Ascending aorta (tissue), 2 donors: ENCODE measurements around the gene NR2F1. TPM values are rescaled to one million over a fixed set of nuclear protein-coding genes. Genes with fewer than 3 reads are reported as not detected.

Source experiments
- DNase-seq, 2 donors: peaks; one replicate each; pipeline ENCODE4 v3.0.0-alpha.2; 2019; ENCODE audit warnings: low spot score in 2 of 2
- H3K27ac ChIP-seq, 2 donors: fragments of 200-600 bp; sonication (generic); one replicate each; pipeline ENCODE4 v1.5.1; 2016 to 2017; ENCODE audit warnings: mild to moderate bottlenecking in 1 of 2
- H3K27me3 ChIP-seq: fragments of 200-600 bp; sonication (generic); one replicate; pipeline ENCODE4 v1.5.1; 2017
- H3K36me3 ChIP-seq, 2 donors: fragments of 200-600 bp; sonication (generic); one replicate each; pipeline ENCODE4 v1.5.1; 2016
- H3K4me1 ChIP-seq, 2 donors: fragments of 200-600 bp; sonication (generic); one replicate each; pipeline ENCODE4 v1.5.1; 2016 to 2017; ENCODE audit warnings: mild to moderate bottlenecking in 1 of 2
- H3K4me3 ChIP-seq, 2 donors: fragments of 200-600 bp; sonication (generic); one replicate each; pipeline ENCODE4 v1.5.1; 2016 to 2017; ENCODE audit warnings: mild to moderate bottlenecking in 1 of 2
- H3K9me3 ChIP-seq, 2 donors: fragments of 200-600 bp; sonication (generic); one replicate each; pipeline ENCODE4 v1.5.1; 2016
- CTCF ChIP-seq, 3 experiments: fragments of 200-600 bp in 2 of 3; fragments of 450-650 bp in 1 of 3; sonication (generic) in 2 of 3; IDR thresholded peaks; one replicate each; pipeline ENCODE4 v1.5.1; 2016 to 2019; ENCODE audit warnings: antibody characterized with exemption in 3 of 3, mild to moderate bottlenecking in 1 of 3, moderate library complexity in 1 of 3
- intact Hi-C: fragments of 100-400 bp; cut with DNase I; formaldehyde crosslinking; loops from one replicate; pipeline ENCODE4 v1.15.1; 2023
- total RNA-seq: library from RNA; depleted of rRNA; stranded (reverse); fragments of >200 nt; gene quantifications from one replicate; pipeline ENCODE4 v1.1.0, GENCODE V29; 2016

Gene NR2F1
- total RNA-seq, 1 donor from 2014 or later = 8.0 TPM

GRCh38 chr5:93572608-93573353, 10.2 kb upstream of the NR2F1 start:
- no peak for TF ChIP-seq CTCF (IDR thresholded peaks at IDR 0.05)
- H3K4me1 ChIP-seq = no peaks in the 10 kb centered on the region

DNA sequence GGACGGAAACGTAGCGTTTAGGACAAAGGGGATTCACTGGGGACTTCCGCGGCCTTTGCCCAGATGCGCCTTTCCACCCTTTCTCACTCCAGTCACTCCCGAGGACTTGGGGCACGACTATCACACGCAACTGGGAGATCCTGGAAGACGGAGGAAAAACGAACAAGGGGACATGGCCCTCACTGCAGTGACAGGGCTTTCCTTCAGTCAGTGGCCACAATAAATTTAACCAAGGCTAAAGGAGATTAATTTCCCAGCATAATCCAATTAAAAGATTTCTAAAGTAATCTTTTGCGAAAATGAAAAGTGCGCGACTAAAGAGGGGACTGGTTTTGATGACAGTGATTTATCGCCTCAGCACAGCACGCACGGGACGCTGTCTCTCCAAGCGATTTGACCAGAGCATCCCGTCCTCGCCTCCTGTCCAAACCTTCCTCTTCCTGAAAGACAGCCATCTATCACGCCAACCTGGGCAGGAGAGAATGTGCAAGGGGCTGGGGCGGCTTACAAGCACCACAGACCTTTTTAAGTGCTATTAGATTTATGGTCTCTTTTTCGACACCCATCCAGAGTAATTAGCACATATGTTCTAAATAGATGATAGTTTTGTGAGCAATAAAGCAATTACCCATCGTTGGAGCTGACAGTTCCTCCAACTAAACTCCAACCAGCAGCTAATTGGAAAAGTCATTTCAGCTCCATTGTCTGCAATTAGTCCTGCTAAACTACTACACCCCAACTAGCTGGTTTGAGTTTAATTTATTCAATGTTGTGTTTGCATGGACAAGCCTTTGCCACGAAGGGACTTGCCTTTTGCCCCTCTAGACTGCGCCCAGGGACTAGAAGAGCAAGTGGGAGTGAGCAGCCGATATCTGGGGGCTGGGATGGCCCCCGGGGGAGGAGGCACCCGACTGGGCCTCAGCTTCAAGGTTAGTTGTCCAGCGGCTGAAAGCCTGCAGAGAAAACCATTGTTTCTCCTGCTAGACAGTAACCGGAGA, 9.4 kb upstream of the NR2F1 start:
- TF ChIP-seq CTCF (IDR thresholded peaks at IDR 0.05) = no peak
- H3K9me3 ChIP-seq = no peaks in the 10 kb centered on the region
- no peak for DNase-seq
- no peaks in the 10 kb centered on the region for H3K4me1 ChIP-seq
- no peak overlapping the region for H3K4me3 ChIP-seq
- peaks cover 14% of the 10 kb centered on the region for H3K27me3 ChIP-seq
- intact Hi-C loops = no loop called here
- H3K27ac ChIP-seq = no peak overlapping the region
- no peaks in the 10 kb centered on the region for H3K36me3 ChIP-seq

More at GRCh38 chr5:93572608-93573353, 10.2 kb upstream of the NR2F1 start:
- no peaks in the 10 kb centered on the region for H3K9me3 ChIP-seq
- DNase-seq = no peak
- H3K27me3 ChIP-seq = peaks cover 14% of the 10 kb centered on the region
- H3K36me3 ChIP-seq = no peaks in the 10 kb centered on the region
- peak overlapping the region in 1 of 2 donors; percentile 5 for H3K4me3 ChIP-seq
- intact Hi-C loops = no loop called here
- no peak overlapping the region for H3K27ac ChIP-seq

DNA sequence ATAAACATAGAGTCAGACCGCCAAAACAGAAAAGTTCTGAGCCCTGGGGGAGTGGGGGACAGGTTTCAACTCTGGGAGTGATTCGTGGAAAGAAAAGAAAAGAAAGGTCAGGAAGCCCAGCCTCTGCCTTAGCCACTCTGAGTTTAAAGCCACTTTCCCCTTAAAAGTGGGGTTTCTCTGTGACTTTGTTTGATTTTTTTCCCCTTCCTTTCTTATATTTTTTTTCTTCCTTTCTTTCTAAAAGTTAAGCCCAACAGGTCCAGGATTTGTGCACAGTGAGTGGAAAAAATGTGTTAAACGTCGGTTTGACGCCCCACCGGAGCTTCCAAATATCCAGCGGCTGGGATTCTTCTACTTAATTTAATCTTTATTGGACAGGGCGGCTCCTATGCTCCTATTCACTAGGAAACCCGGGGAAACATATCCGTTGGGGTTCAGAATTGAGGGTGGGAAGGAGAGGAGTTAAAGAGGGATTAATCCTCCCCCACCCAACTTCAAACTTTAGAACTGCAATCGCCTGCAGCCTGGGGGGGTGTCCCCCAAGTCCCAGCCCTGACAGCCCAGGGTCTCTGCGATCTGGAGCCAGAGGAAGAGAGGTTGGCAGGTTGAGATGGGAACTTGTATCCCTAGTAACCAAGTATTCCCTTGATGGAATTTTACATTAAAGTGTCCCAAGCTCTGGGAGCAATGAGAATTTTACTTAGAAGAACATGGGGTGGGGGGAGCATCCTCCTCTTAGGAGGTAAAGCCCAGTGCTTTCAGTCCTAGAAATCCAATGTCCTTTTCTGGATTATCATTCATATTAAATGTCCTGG, 8.3 kb upstream of the NR2F1 start:
- H3K4me1 ChIP-seq = peaks cover 0 to 6% of the 10 kb centered on the region in 2 donors
- DNase-seq = no peak
- no peak overlapping the region for H3K4me3 ChIP-seq
- no peaks in the 10 kb centered on the region for H3K36me3 ChIP-seq
- no peak for TF ChIP-seq CTCF (IDR thresholded peaks at IDR 0.05)
- no peak overlapping the region for H3K27ac ChIP-seq
- H3K27me3 ChIP-seq = peaks cover 14% of the 10 kb centered on the region
- H3K9me3 ChIP-seq = no peaks in the 10 kb centered on the region
- intact Hi-C loops = no loop called here

DNA sequence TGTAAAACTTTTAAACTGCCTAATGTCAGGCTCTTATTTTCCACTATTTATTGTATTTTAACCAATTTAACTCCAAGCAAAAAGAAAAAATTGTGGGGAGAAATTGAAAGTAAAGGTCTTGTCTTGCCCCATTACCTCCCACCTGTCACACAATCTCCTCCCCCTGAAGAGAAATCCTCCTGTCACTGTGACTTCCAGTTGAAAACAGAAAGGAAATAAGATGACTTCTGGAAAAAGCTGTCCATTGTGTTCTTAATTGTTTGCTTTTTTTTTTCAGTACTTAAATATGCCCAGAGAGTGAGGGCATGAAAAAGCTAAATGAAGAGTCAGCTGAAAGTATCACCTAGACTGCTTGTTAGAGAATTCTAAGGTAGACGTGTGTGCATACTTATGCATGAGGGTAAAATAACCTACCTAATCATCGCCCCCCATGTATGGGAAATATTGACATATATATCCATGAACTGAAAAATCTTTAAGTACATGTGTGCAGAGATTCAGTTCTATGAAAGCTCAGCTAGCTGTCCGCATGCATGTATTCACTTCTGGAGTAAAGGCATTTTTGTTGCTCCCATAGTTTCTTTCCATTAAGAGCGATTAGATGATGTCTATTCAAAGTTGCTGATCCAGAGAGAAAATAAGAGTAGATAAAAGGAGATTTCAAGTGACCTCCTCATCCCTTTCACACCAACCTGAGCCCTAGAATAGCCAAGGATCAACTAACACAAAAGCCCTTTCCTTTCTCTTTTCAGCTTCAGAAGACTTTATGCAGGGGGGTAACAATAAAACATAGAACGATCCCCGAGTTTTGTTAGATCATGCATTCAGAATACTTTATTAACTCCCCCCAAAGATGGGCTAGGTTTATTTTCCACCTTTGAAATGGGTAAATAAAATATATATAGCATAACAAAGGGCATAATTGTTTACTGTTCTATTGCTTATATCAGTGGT, 7.3 kb upstream of the NR2F1 start:
- H3K27me3 ChIP-seq = peaks cover 16% of the 10 kb centered on the region

More for the DNA sequence above, 7.3 kb upstream of the NR2F1 start:
- Histone ChIP-seq H3K9me3 (no peaks in the 10 kb centered on the region), H3K4me1 (peaks cover 6 to 10% of the 10 kb centered on the region in 2 donors), H3K27ac (no peak overlapping the region), H3K4me3 (no peak overlapping the region), H3K36me3 (no peaks in the 10 kb centered on the region)
- no peak for TF ChIP-seq CTCF (IDR thresholded peaks at IDR 0.05)
- DNase-seq = no peak
- intact Hi-C loops = no loop called here
